KOPT-K1 (cell line): ENCODE results near the gene SAMD8.

Experiments used
- H3K27ac ChIP-seq: fragments of 200-600 bp; sonication (generic); 2 replicates; pipeline ENCODE4 v1.5.1; 2016; ENCODE audit warnings: antibody characterized with exemption, mild to moderate bottlenecking, low read depth, low read length; ENCODE audit not compliant: poor library complexity, severe bottlenecking
- H3K36me3 ChIP-seq: fragments of 200-600 bp; sonication (generic); 2 replicates; pipeline ENCODE4 v1.5.1; 2017; ENCODE audit warnings: antibody characterized with exemption, mild to moderate bottlenecking, low read length, moderate library complexity; ENCODE audit not compliant: insufficient read depth
- H3K9me3 ChIP-seq: fragments of 200-600 bp; sonication (generic); 2 replicates; pipeline ENCODE4 v1.5.1; 2017; ENCODE audit warnings: antibody characterized with exemption, low read length, mild to moderate bottlenecking; ENCODE audit not compliant: insufficient read depth, poor library complexity, severe bottlenecking

The SAMD8 gene

DNA sequence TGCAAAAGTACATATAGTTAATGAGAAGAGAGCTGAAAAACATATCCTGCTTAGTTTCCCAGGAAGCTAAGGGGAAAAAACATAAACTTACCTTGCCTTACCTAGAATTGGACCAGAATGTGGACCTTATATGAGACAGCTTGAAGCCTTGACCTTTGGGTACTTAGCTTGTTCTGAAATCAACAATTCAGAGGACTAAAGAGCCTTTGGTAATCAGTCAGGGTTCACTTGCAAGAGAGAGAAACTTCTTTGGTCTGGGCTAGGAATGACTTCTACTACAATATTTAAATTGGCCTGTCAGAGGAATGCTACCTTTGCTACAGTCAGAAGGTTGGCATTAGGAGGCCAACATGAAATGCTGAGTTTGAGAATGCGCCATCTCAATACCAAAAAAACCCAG lies 24.9 kb downstream of the SAMD8 start:
- Histone ChIP-seq H3K36me3 (no peaks in the 10 kb centered on the region), H3K9me3 (no peaks in the 10 kb centered on the region), H3K27ac (no peak overlapping the region)

DNA sequence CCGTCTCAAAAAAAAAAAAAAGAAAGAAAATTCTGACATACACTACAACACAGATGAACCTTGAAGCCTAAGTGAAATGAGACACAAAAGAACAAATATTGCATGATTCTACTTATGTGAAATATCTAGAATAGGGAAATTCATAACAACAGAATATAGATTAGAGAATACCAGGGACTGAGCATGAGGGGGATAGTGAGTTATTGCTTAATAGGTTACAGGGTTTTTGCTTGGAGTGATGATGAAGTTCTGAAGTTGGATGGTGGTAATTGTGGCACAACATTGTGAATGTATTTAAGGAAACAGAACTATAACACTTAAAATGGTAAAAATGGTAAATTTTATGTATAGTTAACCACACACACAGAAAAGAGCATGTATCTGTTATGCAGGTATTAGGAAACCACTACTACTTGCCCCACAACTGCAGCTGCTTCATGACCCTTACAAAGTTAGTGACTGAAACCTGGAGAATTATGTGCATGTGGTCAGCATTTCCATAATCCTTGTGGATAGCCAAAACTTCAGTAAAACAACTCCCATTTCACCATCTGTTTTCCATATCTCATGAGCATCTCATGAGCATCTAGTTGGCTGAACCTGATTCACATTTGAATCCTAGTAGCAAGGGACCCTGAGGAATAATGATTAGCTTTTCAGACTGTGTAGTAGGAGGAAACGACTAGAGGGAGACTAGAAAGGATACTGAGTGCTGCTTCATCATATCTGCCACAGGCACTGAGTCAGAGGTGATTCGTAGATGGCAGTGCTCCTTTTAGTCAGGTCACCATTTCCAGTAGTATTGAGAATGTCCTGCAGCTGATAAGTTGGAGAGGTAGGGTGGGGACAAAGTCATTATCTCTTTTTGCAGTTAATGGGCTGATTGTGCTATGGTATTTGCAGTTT lies 26.3 kb downstream of the SAMD8 start:
- no peaks in the 10 kb centered on the region for H3K36me3 ChIP-seq
- no peaks in the 10 kb centered on the region for H3K9me3 ChIP-seq
- no peak overlapping the region for H3K27ac ChIP-seq

DNA sequence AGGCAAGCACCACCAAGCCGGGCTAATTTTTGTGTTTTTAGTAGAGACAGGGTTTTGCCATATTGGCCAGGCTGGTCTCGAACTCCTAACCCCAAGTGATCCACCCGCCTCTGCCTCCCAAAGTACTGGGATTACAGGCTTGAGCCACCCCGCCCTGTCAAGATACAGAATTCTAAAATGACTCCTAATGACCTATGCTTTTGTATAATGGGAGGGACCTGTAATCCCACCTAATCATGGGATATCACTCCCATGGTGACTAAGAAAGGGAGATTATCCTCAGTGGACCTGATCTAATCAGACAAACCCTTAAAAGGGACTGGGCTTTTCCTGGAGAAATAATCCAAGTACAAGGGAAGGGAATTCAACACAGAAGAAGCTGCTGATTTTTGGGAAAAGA lies 28.8 kb downstream of the SAMD8 start:
- Histone ChIP-seq H3K9me3 (no peaks in the 10 kb centered on the region), H3K36me3 (no peaks in the 10 kb centered on the region), H3K27ac (no peak overlapping the region)

DNA sequence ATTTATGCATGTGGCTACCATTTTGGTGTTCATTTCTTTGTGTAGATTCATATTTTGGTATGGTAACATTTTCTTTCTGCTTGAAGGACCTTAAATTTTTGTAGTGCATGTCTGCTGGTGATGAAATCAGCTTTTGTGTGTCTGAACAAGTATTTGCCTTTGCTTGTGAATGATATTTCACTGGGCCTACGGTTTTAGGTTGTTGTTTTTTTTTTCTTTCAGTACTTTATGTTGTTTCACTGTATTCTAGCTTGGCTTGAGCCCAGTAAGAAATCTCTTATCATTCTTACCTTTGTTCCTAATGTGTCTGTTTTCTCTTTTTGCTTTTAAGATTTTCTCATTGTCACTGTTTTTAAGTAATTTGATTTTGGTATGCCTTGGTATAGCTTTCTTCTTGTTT lies 31.9 kb downstream of the SAMD8 start:
- H3K27ac ChIP-seq = no peak overlapping the region
- no peaks in the 10 kb centered on the region for H3K36me3 ChIP-seq
- H3K9me3 ChIP-seq = no peaks in the 10 kb centered on the region

DNA sequence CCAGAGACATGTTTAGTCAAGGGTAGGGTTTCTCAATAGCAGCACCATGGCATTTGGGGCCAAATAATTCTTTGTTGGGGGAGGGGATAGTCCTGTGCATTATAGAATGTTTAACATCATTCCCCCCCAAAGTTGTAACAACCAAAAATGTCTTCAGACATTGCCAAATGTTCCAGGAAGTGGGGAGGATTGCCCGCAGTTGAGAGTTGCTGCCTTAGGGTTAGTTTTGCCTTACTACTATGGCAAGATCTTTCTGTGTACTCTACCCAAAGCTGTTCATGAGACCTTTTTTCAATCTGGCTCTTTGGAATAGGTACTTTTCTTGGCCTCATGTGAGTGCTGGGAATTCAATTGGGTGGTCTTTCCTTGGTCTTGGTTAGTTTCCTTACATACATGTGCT lies 34.1 kb downstream of the SAMD8 start:
- Histone ChIP-seq H3K27ac (no peak overlapping the region), H3K9me3 (no peaks in the 10 kb centered on the region), H3K36me3 (peaks cover 6% of the 10 kb centered on the region)

DNA sequence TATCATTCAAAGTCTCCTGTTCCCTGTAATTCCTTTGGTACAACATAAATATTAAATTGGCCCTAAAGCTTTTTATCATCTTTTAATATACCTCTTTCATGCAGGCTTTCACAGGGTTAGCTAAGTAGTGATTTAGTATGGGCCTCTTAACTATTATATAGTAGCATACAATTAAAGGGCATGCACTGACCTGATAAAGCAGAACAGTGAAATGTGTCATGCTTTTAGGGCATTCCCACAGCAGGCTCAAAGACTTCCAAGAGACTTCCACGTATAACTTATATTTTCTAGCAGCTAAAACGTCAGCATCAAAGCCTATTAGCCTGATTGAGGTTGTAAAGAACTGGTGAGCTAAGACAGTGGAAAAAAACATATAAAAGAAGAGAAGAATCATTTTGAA lies 35.3 kb downstream of the SAMD8 start:
- Histone ChIP-seq H3K9me3 (no peaks in the 10 kb centered on the region), H3K36me3 (peaks cover 15% of the 10 kb centered on the region), H3K27ac (no peak overlapping the region)

DNA sequence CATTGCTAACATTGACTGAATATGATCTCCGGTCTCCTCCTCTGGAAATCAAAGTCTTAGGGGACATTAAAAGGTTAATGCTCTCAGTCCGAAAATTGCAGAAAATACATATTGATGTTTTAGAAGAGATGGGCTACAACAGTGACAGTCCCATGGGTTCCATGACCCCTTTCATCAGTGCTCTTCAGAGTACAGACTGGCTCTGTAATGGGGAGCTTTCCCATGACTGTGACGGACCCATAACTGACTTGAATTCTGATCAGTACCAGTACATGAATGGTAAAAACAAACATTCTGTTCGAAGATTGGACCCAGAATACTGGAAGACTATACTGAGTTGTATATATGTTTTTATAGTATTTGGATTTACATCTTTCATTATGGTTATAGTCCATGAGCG lies 39.2 kb downstream of the SAMD8 start:
- Histone ChIP-seq H3K36me3 (peaks cover 22% of the 10 kb centered on the region), H3K27ac (no peak overlapping the region), H3K9me3 (no peaks in the 10 kb centered on the region)

DNA sequence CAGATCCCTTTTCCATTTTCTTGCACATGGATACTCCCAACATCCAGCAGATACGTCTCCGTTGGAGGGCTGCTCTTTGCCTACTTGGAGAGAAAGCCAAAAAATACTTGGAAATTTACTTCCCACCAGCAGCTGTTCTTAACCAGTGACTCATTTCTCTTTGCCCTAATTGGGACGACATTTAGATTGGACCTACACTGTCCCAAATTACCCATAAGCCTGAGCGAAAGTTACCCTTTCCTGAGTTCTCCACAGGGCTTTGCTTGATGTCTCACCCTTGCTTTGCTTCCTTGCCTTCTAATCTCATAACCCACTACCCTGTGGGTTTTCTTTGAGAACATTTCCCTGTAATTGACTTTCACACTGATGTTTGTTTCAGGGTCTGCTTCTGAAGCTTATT lies 48.1 kb downstream of the SAMD8 start:
- no peaks in the 10 kb centered on the region for H3K9me3 ChIP-seq
- H3K36me3 ChIP-seq = peaks cover 7% of the 10 kb centered on the region

DNA sequence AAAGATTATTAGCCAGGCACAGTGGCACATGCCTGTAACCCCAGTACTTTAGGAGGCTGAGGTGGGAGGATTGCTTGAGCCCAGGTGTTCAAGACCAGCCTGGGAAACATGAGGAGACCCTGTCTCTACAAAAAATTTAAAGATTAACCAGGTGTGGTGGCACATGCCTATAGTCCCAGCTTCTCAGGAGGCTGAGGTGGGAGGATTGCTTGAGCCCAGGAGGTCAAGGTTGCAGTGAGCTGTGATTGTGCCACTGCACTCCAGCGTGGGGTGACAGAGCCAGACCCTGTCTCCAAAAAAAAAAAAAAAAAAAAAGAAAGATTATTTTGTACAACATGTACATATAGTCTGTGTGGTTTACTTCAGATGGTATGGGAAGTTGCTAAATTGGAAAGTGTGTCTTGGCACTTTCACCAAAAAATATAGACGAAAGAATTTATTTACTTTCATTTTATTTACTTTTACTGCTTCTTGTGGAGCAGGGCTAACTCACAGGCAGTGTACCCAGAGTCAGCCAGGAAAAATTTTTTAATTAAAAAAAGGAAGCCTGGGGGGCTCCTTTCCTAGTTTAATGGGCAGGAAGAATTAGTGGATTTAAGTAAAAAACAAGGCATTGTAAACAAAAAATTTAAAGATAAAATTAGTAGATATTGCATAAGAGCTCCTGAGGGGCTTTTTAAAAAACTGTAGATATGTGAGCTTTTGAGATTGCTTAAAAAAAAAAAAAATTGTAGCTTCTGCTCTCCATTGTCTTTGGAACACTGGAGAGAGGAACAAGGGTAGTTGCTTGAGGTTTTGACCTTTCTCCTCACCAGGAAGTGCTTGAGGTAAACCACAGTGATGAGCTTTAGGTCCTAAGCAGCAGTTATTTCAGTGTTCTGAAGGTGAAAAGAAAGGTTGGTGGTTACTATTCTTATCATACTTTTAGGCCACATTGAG lies 54.5 kb downstream of the SAMD8 start:
- H3K36me3 ChIP-seq = peaks cover 28% of the 10 kb centered on the region
- no peaks in the 10 kb centered on the region for H3K9me3 ChIP-seq
- peak overlapping the region; percentile 67 for H3K27ac ChIP-seq

More for the DNA sequence above, 48.1 kb downstream of the SAMD8 start:
- H3K27ac ChIP-seq = no peak overlapping the region

DNA sequence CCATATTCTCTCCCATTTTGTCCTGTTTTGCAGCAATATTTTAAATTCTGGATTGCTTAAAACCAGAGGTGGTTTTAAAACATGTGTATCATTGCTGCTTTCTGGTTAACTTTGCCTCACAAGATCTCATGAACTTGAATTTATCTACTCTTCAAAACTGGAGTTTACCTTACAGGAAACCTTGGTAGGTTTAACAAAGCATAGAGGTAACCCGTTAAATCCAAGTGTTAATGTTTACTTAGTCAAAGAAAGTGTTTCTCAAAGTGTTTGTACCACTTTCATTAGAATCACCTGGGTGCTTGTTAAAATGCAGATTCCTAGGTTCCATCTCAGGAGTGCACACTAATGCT lies 55.1 kb downstream of the SAMD8 start:
- H3K36me3 ChIP-seq = peaks cover 28% of the 10 kb centered on the region

DNA sequence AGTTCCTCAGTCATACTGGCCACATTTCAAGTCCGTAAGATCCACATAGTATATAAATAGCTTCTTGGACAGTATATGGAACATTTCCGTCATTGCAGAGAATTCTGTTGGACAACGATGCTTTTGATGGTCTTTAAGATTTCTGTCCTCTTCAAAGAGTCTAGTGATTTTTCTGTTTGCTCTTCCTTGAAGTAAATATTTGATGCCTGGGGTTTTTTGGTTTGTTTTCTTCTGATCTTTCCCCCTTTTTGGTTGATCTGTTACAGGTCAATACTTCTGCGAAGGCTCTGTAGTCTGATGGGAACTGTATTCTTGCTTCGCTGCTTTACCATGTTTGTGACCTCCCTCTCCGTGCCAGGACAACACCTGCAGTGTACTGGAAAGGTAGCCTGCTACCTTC lies 56.8 kb downstream of the SAMD8 start:
- peaks cover 33% of the 10 kb centered on the region for H3K36me3 ChIP-seq
- H3K27ac ChIP-seq = no peak overlapping the region
- H3K9me3 ChIP-seq = no peaks in the 10 kb centered on the region

More for the DNA sequence above, 55.1 kb downstream of the SAMD8 start:
- Histone ChIP-seq H3K27ac (peak overlapping the region; percentile 67), H3K9me3 (no peaks in the 10 kb centered on the region)

DNA sequence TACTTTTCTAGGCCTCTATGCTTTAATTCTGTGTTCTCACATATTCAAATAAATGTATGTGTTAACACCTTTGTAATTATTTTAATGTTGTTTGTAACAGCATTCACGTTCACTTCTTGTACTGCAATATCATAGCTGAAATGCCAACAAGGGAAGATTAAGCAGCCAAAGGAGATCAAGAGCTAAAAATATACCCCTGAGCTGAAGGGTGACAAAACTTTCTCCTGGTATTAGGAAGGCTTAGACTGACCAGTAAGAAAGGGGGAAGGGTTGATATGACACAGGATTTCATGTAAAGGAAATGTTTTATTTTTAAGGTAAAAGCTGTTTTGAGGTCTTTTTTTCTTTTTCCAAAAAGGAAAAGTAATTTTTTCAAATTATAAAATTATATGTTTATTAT lies 58.8 kb downstream of the SAMD8 start:
- H3K27ac ChIP-seq = no peak overlapping the region
- H3K36me3 ChIP-seq = peaks cover 33% of the 10 kb centered on the region
- no peaks in the 10 kb centered on the region for H3K9me3 ChIP-seq

DNA sequence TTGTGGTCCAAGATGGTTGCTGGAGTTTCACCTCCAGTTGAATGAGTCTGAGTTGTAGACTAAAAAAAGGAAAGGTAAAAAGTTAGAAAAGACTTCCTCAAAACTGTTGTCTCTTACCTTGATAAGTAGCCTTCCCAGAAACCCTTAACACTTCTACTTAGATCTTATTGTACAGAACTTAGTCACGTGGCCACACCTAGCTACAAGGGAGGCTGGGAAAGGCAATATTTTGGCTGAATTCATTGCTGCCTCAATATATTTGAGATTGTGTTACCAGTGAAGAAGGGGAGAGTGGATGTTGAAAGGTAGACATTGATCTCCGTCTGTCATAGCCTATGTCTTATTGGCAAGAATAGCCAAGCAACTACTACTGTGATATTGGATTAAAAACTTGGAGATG lies 63.6 kb downstream of the SAMD8 start:
- peaks cover 35% of the 10 kb centered on the region for H3K36me3 ChIP-seq
- H3K27ac ChIP-seq = no peak overlapping the region
- H3K9me3 ChIP-seq = no peaks in the 10 kb centered on the region

DNA sequence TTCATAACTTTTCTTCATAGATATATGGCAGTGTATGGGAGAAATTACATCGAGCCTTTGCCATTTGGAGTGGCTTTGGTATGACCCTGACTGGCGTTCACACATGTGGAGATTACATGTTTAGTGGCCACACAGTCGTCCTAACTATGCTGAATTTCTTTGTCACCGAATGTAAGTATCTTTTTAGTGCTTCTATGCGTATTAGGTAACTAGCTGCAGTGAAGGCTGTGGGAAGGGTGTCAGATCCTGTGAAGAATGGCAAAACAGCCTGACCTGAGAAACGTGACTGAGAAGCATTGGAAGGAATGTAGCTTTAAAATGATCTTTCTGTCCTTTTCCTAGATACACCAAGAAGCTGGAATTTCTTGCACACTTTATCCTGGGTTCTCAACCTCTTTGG lies 64.6 kb downstream of the SAMD8 start:
- H3K27ac ChIP-seq = no peak overlapping the region
- peaks cover 32% of the 10 kb centered on the region for H3K36me3 ChIP-seq
- no peaks in the 10 kb centered on the region for H3K9me3 ChIP-seq

DNA sequence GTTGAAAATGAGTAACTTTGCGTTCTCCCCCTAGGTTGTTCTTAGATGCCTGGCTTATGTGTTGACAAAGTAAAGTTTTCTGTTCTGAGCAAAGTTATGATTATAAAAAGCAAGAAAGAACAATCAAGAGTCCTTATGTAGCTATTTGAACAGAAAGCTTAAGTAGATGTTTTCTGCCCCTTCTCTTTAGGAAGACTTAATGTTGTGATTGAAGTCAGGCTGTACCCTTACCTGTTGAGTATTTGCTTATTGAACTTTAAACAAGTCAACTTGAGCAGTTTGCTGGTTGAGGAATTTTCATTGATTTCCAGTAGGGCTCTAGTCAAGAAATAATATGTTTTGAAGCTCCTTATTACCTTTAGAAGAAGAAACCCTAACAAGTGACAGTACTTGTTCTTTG lies 65.3 kb downstream of the SAMD8 start:
- no peaks in the 10 kb centered on the region for H3K9me3 ChIP-seq
- no peak overlapping the region for H3K27ac ChIP-seq
- peaks cover 32% of the 10 kb centered on the region for H3K36me3 ChIP-seq
